RPMI8226 (cell line): ENCODE measurements around the gene ADRB1.
A peak's percentile ranks its signal among the peaks of the same experiment; 100 is the strongest.

Source experiments
- DNase-seq: peaks from one replicate; pipeline ENCODE4 v3.0.0-alpha.2; 2015

Gene ADRB1

DNA sequence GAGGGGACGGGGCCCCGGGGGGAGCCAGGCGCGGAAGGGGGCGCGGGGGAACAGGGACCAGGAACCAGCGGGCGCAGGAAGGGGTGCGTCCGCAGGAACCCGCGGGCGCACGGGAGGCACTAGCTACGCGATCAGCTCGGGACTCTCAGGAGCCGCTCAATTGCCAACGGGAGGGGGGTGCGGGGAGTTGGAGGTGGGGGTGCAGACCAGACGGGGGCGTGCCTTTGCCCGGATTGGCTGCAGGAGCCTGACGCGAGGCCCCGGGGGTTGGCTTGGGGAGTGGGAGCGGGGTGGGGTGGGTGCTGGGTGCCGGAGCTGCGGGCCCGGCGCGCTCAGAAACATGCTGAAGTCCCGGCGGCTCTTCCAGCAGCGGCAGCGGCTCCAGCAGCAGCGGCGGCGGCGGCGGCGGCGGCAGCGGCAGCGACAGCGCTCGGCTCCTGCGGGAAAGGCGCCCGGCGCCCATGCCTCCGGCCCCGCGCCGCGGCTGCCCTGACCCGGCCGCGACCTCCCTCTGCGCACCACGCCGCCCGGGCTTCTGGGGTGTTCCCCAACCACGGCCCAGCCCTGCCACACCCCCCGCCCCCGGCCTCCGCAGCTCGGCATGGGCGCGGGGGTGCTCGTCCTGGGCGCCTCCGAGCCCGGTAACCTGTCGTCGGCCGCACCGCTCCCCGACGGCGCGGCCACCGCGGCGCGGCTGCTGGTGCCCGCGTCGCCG lies at the start of gene ADRB1:
Gene ADRB1 (plus strand): TSS at position 335 of the 715 bp plus-strand sequence. CDS start 267 bp downstream, at position 602.
- DNase-seq, result no peak

DNA sequence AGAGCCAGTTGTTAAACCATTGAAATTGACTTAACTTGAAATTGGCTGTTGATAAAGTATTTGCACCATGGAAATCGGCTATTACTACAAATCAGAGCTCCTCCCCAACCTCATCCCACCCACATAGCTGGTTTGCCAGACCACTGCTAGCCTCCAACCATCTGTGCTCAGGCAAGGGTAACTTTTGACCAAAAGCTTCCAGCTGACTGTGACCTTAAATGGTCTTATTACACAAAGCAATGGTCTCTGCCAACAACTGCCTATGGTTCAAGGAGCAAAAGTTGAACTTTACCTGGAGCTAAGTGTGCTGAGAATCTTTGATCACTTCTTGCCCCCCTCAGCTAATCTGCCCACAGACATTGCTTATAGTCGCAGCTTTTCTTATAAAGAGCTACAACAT lies 48.5 kb upstream of the ADRB1 start:
- no peak for DNase-seq

DNA sequence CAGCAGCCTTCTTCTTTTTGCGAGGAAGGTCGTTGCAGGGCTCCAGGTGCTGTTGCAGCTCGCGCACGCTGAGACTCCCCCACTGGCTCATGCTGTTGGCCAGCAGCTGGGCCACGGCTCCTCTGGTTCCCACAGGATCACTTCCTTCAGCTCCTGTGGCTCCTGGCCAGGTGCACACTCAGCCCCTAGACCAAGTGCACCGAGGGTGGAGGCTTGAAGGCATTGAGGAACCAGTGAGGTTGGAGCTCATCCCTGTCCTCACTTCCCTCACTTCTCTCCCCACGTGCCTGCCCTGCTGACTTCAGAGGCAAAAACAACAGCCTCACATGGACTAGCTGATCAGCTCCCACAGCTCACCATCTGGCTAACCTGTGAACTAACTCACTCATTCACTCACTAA lies 46.2 kb upstream of the ADRB1 start:
- no peak for DNase-seq

DNA sequence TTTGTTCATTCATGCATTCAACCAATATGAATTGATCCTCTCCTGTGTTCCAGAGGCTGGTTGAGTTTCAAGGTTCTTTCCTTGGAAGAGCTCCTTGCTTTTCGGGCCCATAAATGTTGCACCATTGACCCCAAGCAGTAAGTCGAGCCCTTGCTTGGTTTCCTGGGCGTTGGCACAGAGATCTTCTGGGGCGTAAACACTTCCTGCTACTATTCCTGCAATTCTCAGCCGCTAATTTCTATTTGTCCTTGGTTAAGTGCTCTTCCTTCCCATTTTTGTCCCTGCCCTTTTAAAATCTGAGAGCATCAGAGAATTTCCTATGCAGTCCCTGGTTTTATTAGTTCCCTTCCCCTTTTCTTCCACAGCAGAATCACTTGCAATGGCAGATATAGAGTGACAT lies 44.1 kb upstream of the ADRB1 start:
- DNase-seq, result no peak

DNA sequence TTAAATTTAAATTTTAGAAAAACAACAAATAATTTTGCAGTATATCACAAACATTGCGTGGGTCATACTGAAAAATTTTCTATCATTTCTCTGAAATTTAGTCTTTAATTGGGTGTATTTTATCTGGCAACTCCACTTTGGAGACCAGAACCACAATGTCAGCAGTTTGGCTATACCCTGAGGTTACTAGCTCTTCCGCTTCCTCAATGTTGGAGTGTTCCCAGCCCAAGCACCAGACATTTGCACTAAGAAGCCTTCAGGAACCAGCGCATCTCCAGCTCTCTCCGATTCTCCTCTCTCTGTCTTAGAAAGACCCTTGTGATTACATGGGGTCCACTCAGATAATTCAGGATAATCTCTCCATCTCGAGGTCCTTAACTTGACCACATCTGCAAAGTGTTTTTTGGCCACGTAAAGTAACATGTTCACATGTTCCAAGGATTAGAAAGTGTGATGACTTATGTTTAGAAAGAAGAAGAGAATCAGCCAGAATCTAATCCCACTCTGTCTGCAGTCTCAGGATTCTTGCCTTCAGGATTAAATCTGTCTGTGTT lies 43.1 kb upstream of the ADRB1 start:
- no peak for DNase-seq

DNA sequence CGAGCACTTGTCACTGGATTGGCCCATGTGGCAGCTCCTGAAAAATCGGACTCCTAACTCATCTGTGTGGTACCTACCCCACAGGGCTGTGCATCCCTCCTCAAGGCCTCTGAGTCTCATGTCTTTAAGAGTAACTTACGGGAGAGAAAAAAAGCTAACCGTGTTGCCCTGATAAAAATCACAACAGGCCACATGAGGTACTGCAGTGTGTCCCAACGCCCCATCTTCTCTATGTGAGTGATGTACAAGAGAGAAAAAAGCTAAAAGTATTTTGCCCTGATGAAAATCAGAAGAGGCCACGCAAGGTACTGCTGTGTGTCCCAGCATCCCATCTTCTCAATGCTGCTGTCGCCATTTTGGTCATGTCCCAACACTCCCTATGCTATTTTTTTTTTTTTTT lies 41.2 kb upstream of the ADRB1 start:
- DNase-seq, result no peak

DNA sequence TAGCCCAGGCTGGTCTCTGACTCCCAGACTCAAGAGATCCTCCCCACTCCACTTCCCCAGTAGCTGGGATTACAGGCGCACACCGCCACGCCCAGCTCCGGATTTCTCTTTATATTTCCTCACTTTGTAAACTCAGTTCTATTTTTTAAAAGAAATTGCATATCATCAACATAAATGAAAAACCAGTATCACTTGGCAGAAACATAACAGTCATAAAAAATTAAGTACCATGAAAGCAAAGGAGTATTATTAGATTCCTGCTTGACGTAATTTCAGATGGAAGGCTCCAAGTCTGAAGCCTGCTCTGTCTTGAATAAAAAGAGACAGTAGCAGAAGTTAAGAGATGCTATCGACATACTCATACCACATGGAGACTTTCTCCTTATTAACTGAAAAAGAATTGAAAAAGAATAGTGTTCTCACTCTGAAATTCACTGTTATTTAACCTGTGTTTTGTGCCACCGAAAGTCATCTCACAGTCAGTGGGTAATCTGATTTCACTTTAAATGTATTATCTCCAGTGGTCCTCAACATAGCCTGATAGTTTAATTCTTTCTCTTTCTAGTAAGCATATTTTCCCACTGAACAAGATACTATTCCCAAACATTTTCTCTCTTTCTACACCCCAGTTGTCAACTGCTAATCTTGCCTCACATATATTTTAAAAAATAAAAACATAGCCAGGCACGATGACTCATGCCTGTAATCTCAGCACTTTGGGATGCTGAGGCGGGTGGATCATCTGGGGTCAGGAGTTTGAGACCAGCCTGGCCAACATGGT lies 40.3 kb upstream of the ADRB1 start:
- no peak for DNase-seq

DNA sequence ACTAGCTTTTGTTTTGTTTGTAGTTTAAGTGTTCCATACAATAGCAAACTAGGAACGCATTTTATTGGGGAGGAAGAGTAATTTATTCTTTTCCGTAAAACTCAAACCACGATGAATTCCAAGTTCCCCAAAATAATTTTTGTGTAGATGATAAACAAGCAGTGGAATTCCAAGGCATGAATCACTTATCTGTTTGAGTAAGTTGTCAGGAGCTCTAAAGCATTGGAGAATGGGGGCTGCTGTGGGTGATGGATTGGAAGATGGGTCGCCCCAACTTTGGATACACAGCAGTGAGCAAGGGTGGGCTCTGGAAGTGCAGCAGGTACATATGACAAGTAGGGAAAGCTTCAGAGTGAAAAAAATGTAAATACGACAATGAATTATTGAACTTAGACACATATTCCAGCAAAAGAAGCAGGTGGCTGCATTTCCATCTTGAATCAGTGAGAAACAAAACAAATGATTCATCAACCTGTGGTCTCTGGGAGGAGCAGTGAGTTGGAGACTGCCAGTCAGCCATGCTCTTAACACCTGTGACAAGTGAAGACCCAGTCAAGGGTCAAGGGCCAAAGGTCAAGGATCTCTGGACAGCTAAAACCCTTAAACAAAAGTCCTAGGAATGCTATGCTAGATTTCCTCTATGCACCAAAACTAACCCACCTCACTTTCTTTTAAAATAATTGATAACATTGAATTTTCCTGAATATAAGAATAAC lies 34.2 kb upstream of the ADRB1 start:
- DNase-seq, result no peak

DNA sequence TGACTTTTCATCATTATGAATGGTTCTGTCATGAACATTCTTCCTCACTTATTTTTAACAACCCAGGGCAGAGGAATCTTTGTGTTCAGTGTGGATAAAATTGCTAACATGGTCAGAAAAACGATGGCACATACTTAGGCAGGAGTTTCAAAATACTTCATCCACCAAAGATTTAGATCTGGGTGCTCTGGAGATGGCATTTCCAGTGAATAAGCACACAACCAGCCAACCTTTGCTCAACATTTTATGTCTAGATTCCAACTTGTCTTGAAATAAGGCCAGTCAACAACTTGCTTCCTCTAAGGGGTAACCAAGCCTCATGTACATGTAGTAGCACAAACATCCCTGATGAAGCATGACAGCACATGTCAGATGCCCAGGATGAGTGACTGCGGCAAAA lies 33.4 kb upstream of the ADRB1 start:
- DNase-seq, result no peak

DNA sequence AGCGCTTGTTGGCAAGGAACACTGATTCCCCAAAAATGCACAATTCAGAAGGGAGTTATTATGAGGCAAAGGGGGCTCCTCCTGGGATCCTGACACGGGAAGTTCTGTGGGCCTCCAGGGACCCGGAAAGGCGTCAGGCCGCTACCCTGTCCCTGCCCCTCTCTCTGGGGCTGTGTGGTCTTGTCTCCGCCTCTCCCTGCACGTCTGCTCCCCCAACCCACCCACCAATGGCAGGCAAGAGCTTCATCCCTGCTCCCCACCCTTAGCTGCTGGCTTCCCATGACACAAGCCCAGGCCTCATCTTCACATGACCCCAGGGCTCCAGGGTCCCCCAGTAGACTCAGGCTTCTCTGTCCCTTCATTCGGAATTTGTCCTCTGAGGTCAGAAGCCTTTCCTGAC lies 31.0 kb upstream of the ADRB1 start:
- no peak for DNase-seq

DNA sequence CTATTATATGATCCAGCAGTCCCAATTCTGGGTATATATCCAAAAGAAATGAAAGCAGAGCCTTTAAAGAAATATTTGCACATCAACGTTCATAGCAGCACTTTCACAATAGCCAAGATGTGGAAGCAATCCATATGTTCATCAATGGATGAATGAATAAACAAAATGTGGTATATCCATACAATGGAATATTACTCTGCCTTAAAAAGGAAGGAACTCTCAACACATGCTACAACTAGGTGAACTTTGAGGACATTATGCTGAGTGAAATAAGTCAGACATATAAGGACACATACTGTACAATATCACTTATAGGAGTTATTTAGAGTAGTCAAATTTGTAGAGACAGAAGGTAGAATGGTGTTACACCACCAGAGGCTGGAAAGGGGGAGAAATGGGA lies 28.0 kb upstream of the ADRB1 start:
- no peak for DNase-seq

DNA sequence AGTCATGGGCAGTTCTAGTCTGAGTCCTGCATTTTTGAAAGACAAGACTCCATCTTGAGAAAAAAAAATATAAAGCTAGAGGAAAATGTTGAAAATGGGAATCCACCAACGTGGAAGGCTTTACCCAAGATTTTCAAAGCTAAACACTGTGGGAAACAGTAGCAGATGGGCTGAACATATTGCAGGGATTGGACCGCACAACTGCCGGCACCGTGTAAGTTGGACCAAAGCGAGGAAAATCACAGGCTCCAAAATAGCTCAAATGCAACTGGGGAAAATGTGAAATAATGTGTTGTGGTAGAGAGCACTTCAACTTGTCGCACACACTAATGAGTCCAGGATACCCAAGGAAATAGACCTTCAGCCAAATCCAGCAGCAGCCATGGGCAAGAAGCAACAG lies 26.4 kb upstream of the ADRB1 start:
- DNase-seq, result no peak

DNA sequence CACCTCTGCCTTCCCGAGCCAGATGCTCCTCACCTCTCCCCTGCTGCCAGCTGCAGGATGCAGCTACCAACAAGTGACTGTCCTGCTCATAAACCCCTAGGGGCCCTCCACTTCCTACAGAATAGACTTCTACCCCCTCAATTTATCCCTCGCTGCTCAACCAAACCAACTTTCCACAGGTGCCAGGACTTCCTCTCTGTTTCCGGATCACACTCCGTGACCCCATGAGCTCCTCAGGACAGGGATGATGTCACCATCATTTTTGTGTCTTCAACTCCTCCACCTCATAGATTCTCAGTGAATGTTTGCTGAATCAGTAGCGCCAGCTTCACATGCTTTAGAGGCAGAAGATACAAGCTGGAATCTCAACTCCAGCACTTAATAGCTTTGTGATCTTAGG lies 25.8 kb upstream of the ADRB1 start:
- peak; percentile 4 for DNase-seq

DNA sequence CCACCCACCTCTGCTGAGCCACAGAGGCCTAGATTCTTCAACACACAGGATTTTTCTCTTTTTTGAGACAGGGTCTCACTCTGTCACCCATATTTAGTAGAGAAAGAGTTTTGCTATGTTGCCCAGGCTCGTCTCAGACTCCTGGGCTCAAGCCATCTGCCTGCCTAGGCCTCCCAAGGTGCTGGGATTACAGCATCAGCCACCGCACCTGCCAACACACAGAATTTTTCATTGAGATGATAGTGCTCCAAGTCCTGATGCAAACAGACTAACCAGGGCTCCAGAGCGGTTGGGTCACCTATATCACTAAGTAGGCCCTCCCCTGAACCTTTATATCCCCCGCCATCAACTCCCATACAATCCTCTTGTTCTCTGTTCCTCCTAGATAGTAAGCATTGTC lies 24.4 kb upstream of the ADRB1 start:
- no peak for DNase-seq

DNA sequence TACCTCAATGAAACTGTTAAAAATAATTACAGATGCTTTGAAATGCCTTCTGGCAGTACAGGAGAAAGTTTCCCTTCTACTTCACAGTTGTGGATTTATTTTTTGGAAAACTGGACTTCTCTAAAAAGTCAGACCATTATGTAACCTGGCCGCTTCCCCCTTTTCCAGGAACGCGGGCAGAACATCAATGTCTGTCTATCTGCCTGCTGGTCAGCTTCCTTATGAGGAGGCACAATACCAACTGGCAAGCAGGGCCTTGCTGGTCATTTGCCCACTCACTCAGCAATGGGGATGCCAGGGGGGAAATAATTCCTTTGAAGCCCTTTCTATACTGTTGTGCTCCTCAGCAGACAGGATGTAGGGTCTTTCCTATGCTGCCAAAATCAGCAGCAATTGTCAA lies 22.5 kb upstream of the ADRB1 start:
- no peak for DNase-seq

DNA sequence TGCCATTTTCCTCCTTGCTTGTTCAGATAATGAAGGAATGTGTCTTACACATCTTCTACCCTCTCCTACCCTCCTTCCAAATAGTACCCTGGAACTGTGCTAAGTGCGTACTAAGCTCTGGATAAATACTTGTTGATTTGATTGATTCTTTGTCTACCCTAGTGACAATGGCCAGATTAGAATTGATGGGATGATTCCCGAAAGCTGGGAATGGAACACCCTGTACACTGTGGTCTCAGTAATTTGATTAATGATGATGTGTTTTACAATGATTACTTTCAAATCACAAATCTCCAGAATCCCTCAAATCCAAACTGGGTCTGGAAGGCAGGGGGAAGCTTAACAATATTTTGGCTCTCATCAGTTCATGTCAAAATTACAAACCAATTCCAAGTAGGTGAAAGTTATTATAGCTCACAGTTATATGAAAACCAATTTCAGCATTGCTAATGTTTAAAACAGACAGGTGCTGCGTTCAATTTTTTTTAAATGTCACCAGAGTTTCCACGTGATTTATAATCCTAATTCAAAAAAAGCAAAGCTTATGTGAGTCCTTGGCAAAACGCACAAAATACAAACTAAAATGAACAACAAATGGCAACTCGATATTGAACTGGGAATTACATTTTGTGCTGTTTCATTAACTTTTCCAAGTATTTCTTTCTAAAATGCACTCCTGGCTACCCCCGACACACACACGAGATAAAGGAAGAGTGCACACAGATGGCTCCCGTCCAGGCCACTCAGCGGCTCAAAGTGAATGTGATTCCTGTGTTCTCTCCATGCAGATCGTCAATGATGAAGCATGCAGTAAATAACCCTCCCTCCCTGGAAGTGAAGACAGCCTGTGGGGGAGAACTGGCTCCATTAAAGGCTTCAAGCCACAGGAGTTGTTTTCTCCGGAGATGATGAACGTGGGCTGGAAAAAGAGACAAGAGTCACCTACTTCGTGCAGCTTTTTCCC lies 21.7 kb upstream of the ADRB1 start:
- no peak for DNase-seq

DNA sequence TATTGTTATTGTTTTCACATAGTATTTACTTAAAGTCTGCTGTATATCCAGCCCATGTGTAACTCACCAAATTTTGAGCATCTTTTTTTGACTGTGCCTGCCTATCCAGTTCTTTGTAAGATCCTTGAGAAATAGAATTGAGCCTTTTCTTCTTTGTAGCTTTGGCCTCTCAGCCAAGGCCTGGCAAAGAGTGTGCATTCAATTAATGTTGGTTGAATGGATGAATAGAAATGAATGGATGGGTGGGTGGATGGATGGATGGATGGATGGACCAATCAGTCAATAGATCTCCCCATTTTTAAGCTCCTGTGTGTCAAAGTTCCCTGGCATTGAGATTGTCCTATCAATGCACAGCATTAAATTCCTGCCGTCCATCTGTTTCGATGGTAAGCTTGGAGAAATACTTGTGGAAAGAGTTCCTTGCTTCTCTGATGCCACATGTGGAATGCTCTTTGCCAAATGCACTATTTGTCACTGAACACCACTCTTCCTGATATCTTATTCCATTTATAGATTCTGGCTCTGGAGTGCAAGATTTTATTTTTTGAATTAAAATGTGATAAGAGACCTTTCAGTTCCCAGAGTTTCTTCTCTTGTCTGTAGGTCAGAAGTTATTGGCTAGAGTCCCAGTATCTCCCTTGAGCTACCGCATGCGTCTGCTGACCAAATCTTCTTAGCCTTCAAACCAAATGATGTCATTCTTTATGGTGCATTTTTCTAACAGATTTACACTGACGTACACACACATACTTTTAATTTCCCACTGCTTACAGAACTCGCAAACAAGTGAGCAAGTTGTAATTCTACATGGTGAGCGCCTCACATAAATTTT lies 20.7 kb upstream of the ADRB1 start:
- DNase-seq, result no peak

DNA sequence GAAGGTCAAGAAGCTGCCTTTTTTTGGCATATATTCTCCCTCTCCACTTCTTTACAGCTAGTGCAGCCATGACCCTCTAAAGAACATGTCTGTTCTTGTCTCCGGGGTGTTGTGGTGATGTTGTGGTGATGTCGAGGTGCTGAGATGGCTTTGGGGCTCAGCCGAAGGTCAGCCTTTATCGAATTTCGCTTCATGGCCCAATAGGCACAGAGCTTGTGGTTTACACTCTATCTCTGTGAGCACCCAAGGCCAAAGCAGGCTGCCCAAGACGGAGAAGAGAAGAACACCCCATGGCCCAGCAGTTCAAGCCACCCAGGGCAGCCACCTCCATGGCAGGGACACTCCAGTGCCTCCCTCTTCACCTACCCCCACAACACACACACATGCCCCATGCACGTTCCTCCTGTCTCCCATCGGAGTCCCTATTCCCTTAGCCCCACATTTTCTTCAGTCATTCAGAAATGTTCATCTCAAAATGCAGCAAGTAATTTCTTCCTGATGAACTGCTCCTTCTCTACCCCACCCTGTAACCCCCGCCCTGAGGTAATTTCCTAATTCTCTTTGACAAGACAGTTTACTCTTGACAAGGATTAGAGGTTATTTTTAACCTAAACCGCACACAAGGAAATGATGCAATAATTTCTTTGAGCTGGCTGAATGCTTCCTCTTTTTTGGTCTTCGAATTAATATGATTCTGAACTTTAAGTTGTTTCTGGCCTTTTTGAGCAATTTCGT lies 18.6 kb upstream of the ADRB1 start:
- DNase-seq, result peak; percentile 54

DNA sequence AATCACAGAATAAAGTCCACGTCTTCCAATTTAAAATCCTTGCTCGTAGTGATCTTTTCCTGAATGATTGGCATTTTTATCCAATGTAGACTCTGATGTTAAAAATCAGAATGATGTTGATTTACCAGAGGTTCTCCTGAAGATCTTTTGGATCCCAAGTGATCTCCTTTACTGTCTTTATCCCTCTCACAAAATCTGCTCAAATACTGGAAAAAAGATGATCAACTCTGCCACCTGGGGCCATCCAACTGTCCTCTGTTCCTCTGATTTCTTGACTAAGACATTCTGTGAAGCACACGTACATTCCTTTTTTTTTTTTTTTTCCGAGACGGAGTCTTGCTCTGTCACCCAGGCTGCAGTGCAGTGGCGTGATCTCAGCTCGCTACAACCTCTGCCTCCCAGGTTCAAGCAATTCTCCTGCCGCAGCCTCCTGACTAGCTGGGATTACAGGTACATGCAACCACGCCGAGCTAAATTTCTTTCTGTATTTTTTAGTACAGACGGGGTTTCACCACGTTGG lies 18.0 kb upstream of the ADRB1 start:
- DNase-seq, result no peak
